Peyer's patch (tissue), 4 donors: ENCODE data around the gene SYTL2.

Experiments
- CTCF ChIP-seq, 6 experiments: fragments of 450-650 bp in 4 of 6; fragments of 200-600 bp in 2 of 6; sonication (generic) in 1 of 6; IDR thresholded peaks; one replicate each; pipeline ENCODE4 v1.5.1; 2017 to 2019; ENCODE audit warnings: antibody characterized with exemption in 6 of 6, mild to moderate bottlenecking in 3 of 6, moderate library complexity in 1 of 6
- POLR2A ChIP-seq, 2 donors: fragments of 450-650 bp; IDR thresholded peaks; one replicate each; pipeline ENCODE4 v1.5.1; 2017; ENCODE audit warnings: antibody characterized with exemption in 2 of 2, mild to moderate bottlenecking in 2 of 2, moderate library complexity in 2 of 2

- no peak for TF ChIP-seq CTCF (IDR thresholded peaks at IDR 0.05)
- no peak for TF ChIP-seq POLR2A (IDR thresholded peaks at IDR 0.05)
These were observed 5.6 kb downstream of the SYTL2 start for GRCh38 chr11:85805387-85805786.
